HFF-Myc (cell line): Measurements from ENCODE around the gene SMAD6.

ENCODE experiments used
- DNase-seq: peaks from one replicate; pipeline ENCODE4 v3.0.0-alpha.2; 2011; ENCODE audit warnings: low read depth; ENCODE audit errors: extremely low read depth
- H3K4me3 ChIP-seq: replicated peaks from 2 replicates; pipeline ENCODE4 v1.5.1; 2011; ENCODE audit warnings: low read depth, mild to moderate bottlenecking, control low read depth, low read length
- CTCF ChIP-seq: IDR thresholded peaks from 2 replicates; pipeline ENCODE4 v1.5.1; 2012; ENCODE audit warnings: mild to moderate bottlenecking, low read depth, low read length, control low read depth; ENCODE audit errors: missing control alignments

Gene SMAD6

GRCh38 chr15:66722757-66723540 lies 20.9 kb downstream of the SMAD6 start:
- TF ChIP-seq CTCF: no peak
- H3K4me3 ChIP-seq: no peak overlapping the region
- DNase-seq: no peak

GRCh38 chr15:66723826-66724731 lies 22.0 kb downstream of the SMAD6 start:
- no peak overlapping the region for H3K4me3 ChIP-seq
- TF ChIP-seq CTCF: no peak
- no peak for DNase-seq

- TF ChIP-seq CTCF: no peak
Measured at GRCh38 chr15:66724732-66725463, 22.9 kb downstream of the SMAD6 start.

GRCh38 chr15:66725464-66725785 lies 23.4 kb downstream of the SMAD6 start:
- no peak for TF ChIP-seq CTCF
- DNase-seq: no peak
- no peak overlapping the region for H3K4me3 ChIP-seq

More at GRCh38 chr15:66724732-66725463, 22.9 kb downstream of the SMAD6 start:
- DNase-seq: no peak
- H3K4me3 ChIP-seq: no peak overlapping the region

GRCh38 chr15:66726386-66726785 lies 24.4 kb downstream of the SMAD6 start:
- no peak for TF ChIP-seq CTCF
- DNase-seq: no peak
- no peak overlapping the region for H3K4me3 ChIP-seq

GRCh38 chr15:66729331-66729951 lies 27.4 kb downstream of the SMAD6 start:
- peak overlapping the region; percentile 2 for H3K4me3 ChIP-seq
- DNase-seq: no peak
- no peak for TF ChIP-seq CTCF
